TTC549 (cell line): ENCODE data around the gene TEDC1.

ENCODE experiments used
- FAIRE-seq: peaks from 2 replicates; lab custom pipeline; 2012; peaks lifted over from hg19 to GRCh38; lab: Jason Lieb, UNC

TEDC1 gene, protein sequence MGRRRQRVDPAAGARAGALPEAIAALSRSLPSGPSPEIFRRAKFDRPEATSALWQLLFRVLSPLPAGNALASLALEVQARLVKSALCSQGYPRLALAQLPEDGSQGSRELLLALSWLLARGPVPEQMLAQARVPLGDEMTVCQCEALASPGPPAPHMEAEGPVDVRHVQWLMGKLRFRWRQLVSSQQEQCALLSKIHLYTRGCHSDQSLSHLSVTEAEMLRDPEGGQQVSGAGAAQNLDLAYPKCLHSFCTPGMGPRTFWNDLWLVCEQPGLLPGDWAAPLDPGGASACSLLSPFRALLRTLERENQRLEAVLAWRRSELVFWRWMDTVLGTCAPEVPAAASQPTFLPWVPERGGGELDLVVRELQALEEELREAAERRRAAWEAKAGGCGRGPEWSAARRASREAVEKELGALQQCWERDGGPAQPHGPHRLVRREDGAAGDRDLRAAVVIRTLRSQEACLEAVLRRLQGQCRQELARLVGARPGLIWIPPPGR

DNA sequence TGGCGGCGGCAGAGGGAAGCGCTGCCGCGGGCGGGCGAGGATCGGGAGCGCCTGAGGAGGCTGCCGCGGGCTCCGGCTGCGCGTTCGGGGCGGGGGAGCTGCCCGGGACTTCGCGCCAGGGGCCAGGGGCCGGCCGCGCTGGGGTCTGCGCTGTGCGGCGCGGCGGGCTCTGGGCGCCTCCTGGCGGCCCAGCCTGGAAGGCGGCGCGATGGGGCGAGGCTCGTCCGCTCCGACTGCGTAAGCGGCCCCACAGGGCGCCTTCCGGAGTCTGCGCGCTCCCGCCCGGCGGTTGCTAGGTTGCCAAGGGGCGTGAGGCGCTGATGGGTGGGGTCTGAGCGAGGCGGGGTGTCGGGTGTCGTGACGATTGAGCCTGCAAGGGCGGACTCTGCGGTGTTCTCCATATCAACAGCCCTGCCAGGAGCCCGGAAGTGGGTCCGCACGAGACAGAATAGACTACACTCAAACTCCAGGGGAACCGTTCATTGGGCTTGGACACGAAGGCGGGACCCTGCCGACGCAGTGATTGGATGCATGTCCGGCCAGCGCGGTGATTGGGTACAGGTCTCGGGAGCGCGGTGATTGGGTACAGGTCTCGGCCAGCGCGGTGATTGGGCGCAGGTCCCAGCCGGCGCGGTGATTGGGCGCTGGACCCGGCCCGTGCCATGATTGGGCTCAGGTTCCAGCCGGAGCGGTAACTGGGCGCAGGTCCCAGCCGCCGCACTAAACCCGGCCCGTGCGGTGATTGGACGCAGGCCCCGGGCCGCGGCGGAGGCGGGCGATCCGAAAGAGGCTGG is at the start of gene TEDC1:
TEDC1 (plus strand) TSS at position 675 of the 794 bp plus-strand sequence. CDS start 130 bp downstream, outside the sequence.
- FAIRE-seq = peak; percentile 98

DNA sequence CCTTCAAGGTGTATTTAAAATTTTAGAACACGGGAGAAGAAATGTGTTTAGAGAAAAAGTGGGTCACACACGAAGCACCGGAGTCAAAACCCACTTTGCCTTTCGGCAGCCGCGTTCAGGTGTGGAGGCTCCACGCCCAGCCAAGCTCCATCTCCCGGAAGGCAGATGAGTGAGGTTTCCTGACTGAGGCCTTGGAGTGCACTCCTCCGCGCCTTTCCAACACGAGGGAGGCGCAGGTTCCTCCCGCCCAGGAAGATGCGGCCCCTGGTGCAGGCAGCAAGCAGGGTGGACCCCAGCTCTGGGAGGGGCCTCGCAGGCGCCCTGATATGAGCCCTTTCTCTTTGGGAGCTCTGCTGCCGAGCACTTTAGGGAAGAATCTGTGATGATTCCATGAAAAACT is 48.9 kb upstream of the TEDC1 start:
- no peak for FAIRE-seq

DNA sequence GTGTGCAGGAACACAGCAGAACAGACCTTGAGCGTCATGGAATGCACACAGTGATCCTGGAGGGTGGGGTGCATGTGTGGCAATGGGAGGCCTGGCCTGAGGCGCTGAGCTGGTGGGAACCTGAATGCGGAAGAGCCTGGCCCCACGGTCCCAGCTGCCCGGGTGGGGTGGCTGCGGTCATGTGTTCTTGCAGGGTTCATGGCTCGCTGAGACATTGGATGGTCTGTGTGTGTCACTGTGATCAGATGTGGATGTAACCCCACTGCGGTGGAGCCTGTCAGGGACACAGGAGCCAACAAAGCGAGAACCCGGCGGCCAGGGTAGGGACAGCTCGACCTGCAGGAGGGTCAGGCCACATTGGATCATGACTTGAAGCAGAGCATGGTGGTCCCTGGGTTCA is 48.2 kb upstream of the TEDC1 start:
- no peak for FAIRE-seq

DNA sequence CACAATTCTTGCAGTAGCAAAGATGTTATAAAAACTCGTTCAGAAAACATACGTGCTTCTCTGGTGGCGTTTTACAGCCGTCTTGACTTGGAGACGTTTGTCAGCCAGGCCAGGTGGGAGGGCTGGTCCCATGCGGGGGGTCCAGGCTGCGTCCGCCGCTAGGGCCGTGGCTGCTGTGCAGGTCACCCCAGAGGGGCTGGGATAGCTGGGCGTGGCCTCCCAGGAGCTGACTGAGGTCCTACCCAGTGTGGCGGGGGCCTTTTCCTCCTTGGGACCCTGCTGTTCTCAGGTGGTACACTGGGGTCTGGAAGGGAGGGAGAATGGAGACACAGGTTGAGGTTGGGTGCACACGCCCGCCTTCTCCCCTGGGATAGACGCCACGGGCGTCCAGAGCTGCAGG is 46.2 kb upstream of the TEDC1 start:
- FAIRE-seq = no peak

DNA sequence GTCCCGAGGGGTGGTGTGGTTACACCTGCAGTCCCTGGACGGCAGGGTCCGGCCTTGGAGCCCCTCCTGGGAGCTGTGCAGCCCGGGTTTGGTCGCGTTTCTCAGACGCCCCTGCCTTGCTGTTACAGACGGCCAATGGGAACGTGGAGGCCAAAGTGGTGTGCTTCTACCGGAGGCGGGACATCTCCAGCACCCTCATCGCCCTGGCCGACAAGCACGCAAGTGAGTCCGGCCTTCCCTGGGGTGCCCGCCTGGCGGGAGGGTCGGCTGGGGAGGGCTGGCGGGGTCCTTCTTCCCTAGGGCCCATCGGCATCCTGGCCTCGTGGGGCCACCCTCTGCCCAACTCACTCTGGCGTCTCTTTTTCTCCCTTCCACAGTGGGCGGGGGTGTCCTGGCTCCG is 45.8 kb upstream of the TEDC1 start:
- FAIRE-seq = no peak

DNA sequence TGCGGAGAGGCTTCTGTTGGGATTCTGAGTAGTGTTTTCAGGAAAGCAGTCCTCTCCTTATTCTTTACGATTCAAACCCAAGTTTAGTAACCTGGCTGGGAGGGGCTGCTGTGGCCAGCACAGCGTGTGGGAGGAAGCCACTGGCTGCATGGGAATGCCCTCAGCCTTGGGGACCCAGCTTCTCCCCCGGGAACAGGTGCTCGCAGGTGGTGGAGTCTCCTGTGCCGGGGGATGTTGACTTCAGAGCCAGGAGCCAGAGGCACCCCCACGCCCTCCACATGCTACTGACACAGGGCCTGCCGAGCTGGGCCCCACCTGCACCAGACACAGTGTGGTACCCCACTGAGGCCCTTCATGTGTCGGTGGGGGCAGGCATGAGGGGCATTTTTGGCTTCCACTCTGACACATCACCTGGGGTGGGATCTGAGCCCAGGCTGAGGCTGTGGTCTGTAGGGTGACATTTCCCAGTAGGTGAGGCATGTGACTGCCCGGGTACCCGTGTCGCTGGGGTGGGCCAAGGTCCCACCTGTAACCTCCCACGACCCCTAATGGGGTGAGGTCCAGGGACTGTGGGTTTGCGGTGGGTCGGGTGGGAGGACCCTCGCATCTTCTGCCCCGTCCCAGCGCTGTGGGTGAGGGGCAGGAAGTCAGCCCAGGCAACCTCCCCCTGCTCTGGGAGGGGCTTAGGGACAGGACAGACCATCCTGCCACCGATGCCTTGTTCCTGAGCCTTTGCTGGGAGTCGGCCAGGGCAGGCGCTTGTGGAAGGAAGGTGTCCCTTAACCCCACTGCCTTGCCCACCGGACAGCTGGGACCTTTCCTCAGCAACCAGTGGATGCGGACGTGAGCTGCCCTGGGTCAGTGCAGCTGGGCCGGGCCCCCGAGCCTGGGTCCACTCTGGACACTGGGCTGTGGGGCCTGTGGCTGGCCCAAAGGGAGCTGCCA is 44.9 kb upstream of the TEDC1 start:
- no peak for FAIRE-seq

DNA sequence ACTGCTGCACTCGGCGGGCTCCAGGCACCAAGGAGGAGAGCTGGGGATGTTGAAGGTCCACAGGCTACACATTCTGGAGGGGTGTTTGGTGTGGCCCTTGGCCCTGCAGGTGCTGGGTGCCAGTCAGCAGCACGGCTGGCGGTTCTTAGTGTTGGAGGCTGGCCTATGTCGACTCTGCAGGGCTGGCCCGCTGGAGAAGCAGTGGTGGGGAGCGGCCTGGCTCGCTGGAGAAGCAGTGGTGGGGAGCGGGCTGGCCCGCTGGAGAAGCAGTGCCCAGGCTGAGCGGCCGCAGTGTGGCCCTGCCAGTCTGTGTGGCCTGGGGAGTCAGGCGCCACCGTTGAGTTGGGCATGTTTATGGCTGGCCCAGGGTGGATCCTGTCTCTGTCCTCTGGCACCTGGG is 44.1 kb upstream of the TEDC1 start:
- no peak for FAIRE-seq

DNA sequence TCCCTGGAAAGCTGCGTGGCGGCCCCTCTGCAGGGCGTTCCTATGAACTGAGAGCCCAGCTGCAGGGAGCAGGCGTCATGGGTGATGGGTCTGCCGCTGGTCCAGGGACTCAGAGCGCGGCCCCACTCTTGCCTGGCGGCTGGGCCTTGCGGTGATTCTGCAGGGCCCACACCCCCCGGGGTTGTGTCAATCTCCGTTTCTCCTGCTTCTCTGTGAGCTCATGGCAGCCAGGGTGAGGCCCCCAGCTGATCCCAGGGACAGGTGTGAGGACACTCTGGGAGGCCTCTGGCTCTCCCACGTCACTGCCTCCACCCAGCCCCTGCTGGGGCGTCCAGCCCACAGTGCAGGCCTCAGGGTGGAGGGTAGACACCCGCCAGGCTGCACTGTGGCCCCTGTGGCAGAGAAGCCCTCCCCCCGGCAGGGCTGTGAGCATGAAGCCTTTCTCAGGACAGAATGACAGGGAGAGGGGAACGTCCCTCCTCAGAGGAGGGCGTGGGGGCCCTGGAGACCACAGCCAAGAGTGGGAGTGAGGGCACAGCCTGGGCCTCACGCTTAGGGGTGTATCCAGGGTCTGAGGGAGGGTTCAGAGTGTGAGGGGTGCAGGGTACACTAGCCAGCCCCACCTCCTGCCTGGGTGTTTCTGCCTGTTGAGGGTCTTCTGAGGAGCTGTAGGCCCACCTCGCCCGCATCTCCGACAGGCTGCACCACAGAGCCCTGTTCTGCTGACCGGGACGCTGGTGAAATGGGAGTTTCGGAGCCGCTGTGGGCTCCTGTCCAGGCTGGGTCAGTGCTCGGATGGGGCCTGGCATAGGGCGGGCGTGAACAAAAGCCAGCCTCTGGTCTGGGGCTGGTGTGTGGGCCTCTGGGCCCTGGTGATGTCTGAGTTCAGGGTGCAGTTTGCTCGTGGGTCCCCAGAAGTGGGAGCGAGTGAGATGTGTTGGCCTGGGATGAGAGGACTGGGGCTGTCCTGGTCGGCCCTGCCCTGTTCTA is 43.1 kb upstream of the TEDC1 start:
- no peak for FAIRE-seq

DNA sequence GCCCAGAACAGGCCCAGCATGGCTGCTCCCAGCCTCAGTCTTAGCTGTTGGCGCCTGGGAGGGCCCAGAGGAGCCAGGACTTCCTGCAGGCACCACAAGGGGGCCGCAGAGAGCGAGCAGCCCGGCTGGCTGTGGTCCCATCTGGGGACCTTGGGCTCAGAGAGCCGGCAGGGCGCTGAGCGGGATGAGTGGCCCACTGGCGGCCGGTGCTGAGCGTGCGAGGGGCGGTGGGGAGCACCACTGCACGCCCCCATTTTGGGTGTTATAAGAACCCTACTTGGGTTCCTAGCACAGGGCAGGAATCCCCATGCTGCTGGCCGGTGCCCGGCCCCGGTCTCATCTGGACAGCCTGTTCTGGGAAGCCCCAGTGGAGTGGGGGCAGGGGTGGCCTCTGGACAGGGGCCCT is 42.3 kb upstream of the TEDC1 start:
- FAIRE-seq = no peak

DNA sequence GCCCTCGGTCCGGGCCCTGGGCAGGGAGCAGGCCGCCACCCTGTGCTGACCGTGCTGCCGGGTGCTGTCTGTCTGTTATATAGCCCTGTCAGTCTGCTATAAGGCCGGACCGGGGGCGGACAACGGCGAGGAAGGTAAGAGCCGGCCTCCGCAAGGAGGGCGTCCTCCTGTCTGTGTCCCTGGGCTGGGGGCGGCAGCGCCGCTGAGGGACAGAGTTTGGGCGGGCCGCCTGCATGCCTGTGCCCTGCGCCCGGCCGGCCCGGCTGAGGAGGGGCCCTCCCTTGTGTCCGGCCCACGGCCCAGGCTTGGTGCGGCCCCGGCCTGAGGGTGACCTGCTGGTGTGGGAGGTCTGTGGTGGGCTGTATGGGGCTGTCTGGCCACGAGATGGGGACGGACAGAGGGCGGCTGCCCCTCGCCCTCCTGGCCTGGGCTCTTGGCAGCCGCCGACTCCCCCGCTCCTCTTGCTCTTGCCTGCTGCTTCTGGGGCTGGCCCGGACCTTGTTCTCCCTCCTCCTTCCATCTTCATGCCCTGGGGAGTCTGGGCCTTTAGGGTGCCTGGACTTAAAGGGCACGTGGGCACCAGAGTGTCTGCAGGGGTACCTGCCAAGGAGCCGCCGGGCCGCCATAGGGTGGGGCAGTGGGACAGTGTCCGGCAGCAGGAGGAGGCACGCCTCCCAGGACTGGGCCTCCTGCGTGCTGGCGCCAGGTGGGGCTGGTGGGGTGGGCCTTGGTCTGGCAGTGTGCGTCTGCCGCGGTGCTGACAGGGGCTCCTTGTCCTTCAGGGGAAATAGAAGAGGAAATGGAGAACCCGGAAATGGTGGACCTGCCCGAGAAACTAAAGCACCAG is 41.5 kb upstream of the TEDC1 start:
- FAIRE-seq = no peak

DNA sequence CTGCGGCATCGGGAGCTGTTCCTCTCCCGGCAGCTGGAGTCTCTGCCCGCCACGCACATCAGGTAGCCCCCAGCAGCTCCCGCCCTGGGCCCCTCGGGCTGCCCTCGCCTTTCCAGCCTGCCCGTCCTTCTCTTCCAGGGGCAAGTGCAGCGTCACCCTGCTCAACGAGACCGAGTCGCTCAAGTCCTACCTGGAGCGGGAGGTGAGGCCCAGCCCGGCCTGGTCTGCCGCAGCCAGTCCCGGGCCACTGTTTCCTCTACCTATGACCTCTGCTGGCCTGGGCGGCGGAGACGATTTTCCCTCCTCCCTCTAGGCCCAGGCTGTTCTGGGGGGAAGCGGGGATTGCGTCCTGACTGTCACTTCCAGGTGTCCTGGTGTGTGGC is 40.9 kb upstream of the TEDC1 start:
- FAIRE-seq = no peak

DNA sequence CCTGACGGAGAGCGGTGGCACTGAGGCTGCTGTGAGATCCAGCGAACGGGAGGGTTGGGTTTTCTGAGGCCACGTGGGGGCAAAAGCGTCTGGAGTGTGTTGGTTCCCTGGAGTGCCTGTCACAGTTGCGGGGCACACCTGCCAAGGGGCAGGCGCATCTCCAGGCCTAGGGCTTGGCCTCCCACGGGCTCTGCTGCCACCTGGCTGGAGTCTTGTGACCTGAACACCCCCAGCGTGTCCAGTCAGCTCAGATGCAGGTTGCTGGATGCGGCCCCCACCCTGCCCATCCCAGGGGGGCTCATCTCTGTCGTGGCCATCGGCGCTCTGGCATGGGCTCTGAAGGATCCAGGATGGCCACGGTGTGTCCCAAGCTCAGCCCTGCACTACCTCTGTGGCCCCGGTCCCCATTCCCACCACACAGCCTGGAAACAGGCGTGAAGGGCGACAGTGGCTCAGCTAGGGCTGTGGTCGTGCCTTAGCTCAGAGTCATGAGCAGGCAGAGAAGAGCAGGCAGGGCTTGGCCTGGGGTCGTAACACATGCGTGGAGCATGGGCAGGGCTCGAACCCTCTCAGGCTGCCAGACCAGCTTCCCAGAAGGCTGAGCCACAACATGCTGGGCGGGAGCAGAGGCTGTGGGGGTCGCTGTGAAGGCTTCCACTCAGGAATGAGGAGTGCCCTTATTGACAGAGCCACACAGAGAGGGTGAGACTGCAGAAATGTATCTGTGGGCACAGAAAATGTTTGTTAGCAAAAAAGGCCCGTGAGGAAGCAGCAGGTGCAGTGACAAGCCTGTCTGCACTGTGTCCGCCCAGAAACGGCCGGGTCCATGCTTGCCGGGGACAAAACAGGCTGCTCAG is 40.0 kb upstream of the TEDC1 start:
- FAIRE-seq = no peak

DNA sequence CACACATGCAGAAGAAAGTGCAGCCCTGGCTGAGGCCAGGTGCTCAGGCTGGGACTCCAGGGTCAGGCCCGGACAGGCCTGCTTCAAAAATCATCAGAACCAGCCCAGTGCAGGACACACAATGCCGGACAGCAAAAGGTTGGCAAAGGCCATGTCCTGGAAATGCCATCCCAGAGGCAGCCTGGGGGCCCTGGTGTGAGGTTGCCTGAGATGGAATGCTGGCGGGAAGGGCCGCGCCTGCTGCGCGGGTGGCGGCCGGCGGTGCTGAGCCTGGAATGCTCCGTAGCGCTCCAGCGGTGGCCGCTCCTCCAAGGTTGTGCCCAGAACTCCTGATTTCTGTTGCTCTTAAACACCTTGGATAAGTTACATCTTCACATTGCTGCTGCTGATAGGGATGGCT is 38.1 kb upstream of the TEDC1 start:
- FAIRE-seq = no peak

DNA sequence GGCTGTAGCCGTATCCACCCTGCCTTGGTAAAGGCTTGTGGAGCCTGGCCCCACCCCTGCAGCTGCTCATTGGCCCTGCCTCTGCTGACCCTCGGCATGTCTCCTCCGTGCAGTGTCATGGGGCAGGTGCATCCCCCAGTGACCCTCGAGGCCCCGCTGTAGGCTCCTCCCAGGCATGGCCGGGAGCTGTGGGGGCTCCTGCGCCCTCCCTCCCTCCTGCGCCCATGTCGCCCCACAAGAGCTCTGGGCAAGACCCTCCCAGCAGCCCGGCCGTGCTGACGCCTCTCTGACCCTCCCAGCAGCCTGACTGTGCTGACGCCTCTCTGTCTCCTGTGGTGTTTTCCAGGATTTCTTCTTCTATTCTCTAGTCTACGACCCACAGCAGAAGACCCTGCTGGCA is 37.2 kb upstream of the TEDC1 start:
- no peak for FAIRE-seq

DNA sequence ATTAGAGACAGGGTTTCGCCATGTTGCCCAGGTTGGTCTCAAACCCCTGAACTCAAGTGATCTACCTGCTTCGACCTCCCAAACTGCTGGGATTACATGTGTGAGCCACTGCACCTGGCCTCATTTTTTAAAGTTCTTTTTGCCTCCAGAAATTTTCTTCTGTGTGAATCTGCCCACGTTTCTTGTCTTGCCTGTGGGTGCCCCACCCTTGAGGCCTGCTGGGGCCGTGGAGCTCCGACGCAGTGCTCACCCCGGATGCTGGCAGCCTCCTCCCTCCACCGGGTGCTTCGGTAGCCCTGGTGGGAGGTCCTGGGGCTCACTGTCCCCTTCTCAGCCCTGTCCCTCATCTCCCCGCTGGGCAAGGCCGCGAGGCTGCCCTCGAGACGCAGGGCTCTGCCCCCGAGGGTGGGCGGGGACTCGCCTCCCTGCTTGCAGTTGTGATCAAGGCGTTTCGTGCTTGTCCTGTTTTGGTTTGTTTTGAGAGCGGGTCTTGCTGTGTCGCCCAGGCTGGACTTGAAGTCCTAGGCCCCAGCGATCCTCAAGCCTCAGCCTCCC is 35.9 kb upstream of the TEDC1 start:
- FAIRE-seq = no peak

DNA sequence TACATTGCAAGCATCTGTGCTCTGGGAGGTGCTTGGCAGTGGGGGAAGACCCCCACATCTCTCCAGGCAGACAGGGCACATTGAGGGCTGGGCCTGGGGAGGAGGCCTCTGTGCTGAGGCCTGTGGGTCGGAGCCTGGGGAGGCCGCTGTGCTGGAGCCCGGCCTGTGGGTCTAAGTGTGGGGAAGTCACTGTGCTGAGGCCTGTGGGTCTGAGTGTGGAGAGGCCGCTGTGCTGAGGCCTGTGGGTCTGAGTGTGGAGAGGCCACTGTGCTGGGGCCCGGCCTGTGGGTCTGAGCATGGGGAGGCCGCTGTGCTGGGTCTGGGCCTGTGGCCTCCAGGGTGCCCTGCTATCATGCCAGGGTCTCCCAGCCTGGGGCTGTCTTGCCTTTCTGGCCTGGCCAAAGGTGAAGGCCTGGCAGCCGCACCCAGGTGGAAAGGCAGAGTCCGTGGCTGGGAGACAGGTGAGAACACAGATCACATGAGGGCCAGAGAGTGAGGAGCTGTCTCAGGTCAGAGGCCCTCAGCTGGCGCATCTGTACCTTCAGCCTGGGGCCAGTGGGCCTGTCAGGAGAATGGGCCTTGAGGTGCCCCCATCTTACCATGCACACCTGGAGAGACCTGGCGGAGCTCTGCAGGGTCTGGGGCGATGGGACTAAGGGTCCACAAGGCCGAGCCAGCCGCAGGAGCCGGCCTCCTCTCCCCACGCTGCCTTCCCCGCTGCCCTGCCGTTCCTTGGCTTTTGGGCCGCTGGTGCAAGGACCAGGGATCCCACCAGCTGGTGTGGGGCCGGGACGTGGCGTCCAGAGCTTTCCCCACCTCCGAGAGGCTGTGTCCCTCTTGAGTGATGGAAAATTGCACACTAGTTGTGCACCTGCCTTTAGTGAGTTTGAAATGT is 35.0 kb upstream of the TEDC1 start:
- no peak for FAIRE-seq

DNA sequence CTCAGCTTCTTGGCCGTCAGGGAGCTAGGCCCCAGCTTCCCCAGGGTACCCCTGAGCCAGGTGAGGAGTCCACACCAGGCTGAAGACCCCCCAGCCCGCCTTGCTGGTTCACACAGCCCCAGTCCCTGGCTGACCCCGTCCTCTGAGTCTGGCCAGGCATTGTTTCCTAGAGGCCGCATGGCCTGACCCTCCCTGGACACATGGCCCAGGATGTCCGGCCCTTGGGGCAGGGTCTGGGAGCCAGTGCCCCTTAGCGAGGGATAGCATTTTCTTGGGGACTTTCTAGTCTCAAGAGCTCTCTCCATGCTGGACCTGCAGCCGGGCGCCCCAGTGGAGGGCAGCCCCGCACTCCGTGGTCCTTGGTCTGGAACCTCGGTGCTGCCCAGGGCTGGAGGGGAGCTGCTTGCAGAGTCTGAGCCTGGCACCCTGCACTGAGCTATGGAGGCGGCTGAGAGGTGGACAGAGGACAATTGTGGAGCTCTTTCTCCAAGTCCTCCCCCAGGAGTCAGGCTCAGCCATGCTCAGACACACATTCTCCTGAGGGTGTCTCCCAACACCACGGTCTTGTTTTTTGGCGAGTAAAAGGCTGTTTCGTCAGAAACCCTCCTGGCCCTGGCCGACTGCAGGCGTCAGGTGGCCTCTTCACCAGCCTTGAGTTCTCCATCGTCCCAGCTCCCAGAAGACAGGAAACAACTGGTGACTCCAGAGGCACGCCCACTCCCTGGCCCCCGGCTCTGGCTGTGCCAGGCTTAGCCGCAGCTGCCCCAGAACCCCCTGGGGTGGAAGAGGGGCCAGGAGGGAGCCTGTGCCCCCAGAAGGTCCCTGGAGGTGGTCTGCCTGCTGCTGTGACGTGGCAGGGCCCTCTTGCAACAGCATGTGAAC is 34.1 kb upstream of the TEDC1 start:
- no peak for FAIRE-seq
